Measurements from ENCODE around the gene ARHGEF4. TPM values are rescaled to one million over a fixed set of nuclear protein-coding genes. Genes with fewer than 3 reads are reported as not detected.

ARHGEF4 gene
- total RNA-seq, 3 donors from 2014 or later: 0.94 to 14.0 (median 1.5) TPM

DNA sequence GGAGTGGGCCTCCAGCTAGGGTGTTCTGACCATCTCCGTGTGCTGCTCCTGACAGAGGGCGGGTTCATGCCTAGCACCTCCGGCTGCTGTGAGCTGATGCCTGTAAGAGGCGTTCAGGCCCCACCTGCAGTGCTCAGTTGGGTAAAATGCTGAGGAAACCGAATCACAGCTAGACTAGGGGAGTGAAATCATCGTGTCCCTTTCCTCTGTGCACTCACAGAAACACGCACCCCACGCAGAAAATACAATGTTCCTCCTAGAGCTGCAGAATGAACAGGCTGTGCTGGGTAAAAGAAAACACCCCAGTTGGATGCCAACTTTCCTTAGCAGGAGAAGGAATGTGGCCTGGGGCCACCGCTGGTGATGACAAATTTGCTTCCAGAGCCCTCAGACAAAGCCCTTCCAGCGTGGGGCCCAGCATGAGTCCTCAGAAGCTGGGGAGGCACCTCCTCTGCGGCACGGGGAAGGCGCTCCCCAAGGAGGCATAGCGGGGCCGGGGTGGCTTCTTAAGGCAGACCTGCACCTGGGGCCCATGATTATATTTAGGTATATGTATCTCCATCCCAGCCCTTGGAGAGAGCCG, 16.3 kb upstream of the ARHGEF4 start:
- H3K9me3 ChIP-seq: no peaks in the 10 kb centered on the region
- H3K4me1 ChIP-seq (ENCODE audit: low read depth): no peaks in the 10 kb centered on the region
- no peak overlapping the region for H3K4me3 ChIP-seq
- ATAC-seq (no peak), DNase-seq (peak in 1 of 3 donors; percentile 14)
- intact Hi-C loops (cut with DNase I, micrococcal nuclease): no loop called here
- TF ChIP-seq, protein P1, sequence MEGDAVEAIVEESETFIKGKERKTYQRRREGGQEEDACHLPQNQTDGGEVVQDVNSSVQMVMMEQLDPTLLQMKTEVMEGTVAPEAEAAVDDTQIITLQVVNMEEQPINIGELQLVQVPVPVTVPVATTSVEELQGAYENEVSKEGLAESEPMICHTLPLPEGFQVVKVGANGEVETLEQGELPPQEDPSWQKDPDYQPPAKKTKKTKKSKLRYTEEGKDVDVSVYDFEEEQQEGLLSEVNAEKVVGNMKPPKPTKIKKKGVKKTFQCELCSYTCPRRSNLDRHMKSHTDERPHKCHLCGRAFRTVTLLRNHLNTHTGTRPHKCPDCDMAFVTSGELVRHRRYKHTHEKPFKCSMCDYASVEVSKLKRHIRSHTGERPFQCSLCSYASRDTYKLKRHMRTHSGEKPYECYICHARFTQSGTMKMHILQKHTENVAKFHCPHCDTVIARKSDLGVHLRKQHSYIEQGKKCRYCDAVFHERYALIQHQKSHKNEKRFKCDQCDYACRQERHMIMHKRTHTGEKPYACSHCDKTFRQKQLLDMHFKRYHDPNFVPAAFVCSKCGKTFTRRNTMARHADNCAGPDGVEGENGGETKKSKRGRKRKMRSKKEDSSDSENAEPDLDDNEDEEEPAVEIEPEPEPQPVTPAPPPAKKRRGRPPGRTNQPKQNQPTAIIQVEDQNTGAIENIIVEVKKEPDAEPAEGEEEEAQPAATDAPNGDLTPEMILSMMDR (IDR thresholded peaks at IDR 0.05): no peak
- H3K36me3 ChIP-seq (ENCODE audit: low read depth): no peaks in the 10 kb centered on the region

DNA sequence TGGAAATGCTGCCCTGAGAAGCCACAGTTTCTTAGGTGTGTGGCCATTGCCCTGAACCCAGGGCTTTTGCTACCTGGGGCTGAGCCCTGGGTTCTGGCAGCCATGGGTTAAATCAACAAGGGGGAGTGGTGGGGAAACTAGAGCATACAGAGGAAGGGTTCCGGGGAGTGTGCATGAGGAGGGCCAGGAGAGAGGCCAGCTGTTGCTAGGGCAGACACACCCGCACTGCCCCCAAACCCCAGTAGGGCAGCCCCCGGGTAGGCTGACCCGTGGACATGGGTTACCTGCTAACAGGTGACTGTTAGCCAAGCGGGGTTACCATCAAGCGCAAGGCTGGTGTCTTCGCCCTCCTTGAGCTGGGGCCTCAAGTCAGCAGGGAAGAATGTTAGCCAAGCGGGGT, 14.8 kb upstream of the ARHGEF4 start:
- intact Hi-C loops (cut with DNase I, micrococcal nuclease): no loop called here
- H3K36me3 ChIP-seq (ENCODE audit: low read depth): no peaks in the 10 kb centered on the region
- TF ChIP-seq, protein P1 (IDR thresholded peaks at IDR 0.05): no peak
- ATAC-seq (no peak), DNase-seq (peak in 1 of 3 donors; percentile 9)
- H3K4me1 ChIP-seq (ENCODE audit: low read depth): no peaks in the 10 kb centered on the region
- H3K9me3 ChIP-seq: no peaks in the 10 kb centered on the region
- no peak overlapping the region for H3K4me3 ChIP-seq

DNA sequence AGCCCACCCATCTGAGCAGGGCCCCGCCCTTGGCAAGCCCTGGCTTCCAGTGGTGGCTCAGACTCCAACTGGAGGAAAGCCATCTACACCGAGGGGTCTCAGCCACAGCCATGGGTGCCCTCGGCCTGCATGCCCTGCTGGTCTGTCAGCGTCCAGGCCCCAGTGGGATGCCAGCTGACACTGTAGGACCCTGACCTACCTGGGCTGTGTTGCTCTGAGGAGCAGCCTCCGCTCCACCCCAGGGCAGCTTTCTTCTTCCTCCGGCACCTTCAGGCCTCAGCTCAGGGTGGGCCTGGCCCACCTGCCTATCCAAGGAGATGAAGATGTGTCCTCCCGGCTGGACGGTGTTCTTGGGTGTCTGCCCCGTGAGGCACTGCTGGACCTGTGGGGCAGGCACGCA, 13.9 kb upstream of the ARHGEF4 start:
- H3K4me1 ChIP-seq (ENCODE audit: low read depth): no peaks in the 10 kb centered on the region
- TF ChIP-seq, protein P1 (IDR thresholded peaks at IDR 0.05): no peak
- no peak for ATAC-seq
- intact Hi-C loops (cut with DNase I, micrococcal nuclease): no loop called here
- no peak overlapping the region for H3K4me3 ChIP-seq
- H3K36me3 ChIP-seq (ENCODE audit: low read depth): no peaks in the 10 kb centered on the region
- no peaks in the 10 kb centered on the region for H3K9me3 ChIP-seq
- DNase-seq: peak in 1 of 3 donors; percentile 15

DNA sequence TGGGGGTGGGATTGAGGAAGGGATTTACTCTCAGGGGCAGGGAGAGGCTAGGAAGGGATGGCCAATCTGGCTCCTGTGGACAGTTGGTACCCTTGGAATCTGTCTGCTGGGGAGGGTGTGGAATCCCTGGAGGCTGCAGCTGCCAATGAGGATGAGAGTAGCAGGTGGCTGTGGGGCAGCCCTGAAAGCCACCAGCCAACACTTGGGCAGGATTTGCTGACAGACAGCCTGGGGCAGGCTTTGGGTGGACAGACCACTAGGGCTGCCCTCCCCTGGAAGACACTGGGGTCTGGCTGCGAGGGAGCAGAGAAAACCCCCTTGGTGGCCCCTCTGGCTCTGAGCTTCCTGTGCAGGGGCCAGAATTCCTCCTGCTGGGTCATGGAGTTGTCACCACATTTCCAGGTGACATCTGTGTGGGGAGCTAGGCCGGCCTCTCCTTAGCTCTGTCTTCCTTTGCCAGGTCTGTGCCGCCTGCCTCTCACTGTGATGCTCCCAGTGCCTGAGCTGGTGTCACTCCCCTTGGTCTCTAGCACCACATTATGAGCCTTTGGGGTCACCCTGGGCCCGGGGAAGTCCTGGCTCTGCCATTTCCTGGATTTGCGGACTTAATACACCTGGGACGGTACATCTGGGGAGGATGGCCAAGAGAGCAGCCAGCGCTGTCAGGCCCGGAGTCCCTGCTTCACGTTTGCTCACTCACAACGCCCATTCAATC, 13.4 kb upstream of the ARHGEF4 start:
- Histone ChIP-seq H3K36me3 (ENCODE audit: low read depth) (no peaks in the 10 kb centered on the region), H3K4me1 (ENCODE audit: low read depth) (no peaks in the 10 kb centered on the region), H3K9me3 (no peaks in the 10 kb centered on the region), H3K4me3 (no peak overlapping the region)
- ATAC-seq (no peak), DNase-seq (peak in 1 of 3 donors; percentile 8)
- intact Hi-C loops (cut with DNase I, micrococcal nuclease): no loop called here
- TF ChIP-seq, protein P1 (IDR thresholded peaks at IDR 0.05): no peak

DNA sequence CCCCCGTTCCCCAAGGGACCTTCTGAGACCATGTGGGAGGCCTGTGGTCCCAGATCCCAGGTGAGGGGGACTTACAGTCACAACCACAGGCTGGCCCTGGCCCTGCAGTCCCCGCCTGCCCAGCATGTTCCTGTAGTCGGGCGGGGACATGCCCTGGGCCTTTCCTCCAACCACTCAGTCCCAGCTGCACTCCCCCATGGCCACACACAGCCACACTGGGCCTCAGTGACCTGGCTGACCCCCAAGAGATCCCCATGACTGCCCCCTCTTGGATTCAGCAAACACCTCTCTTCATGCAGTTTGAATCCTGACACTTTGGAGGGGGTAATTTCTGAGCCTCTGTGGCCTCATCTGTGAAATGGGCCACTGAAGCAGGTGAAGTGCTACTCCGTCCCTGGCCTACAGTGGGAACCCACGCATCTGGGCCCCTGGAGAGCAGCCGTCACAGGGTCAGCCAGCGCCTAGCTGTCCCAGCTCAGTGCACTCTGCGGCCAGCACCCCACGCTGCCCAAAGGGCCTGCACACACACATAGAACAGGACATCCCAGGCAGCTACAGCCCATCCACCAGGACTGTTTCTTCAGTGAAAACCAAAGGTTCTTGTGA, 12.7 kb upstream of the ARHGEF4 start:
- H3K4me3 ChIP-seq: no peak overlapping the region
- H3K4me1 ChIP-seq (ENCODE audit: low read depth): no peaks in the 10 kb centered on the region
- intact Hi-C loops (cut with DNase I, micrococcal nuclease): no loop called here
- DNase-seq (peak in 1 of 3 donors; percentile 1), ATAC-seq (no peak)
- H3K9me3 ChIP-seq: no peaks in the 10 kb centered on the region
- H3K36me3 ChIP-seq (ENCODE audit: low read depth): no peaks in the 10 kb centered on the region
- TF ChIP-seq, protein P1 (IDR thresholded peaks at IDR 0.05): no peak
